ENCODE results near the gene RAPGEF2. TPM values are rescaled to one million over a fixed set of nuclear protein-coding genes. Genes with fewer than 3 reads are reported as not detected.
A peak's percentile ranks its signal among the peaks of the same experiment; 100 is the strongest.

RAPGEF2 gene
- total and polyA plus RNA-seq, 2 experiments from 2014 or later, result 10.2 to 63.1 TPM

GRCh38 chr4:159240687-159241086, 137.8 kb downstream of the RAPGEF2 start:
- Histone ChIP-seq H3K4me2 (no peak overlapping the region), H3K4me1 (ENCODE audit: insufficient read depth) (no peaks in the 10 kb centered on the region)
- ATAC-seq, result no peak

More at GRCh38 chr4:159240687-159241086, 137.8 kb downstream of the RAPGEF2 start:
- peaks cover 3% of the 10 kb centered on the region; the same call in 1 of the 3 replicates for H3K36me3 Mint-ChIP-seq (ENCODE audit: low read depth)
- Histone ChIP-seq H3K36me3 (ENCODE audit: insufficient read depth) (no peaks in the 10 kb centered on the region), H2AFZ (no peak overlapping the region), H3K27me3 (ENCODE audit: insufficient read depth) (no peaks in the 10 kb centered on the region), H3K27ac (ENCODE audit: low read depth) (no peak overlapping the region), H3K79me2 (replicated peaks; ENCODE audit: insufficient read depth) (peaks cover 26% of the 10 kb centered on the region), H3K4me3 (no peak overlapping the region), H3K9me2 (ENCODE audit: insufficient read depth) (no peaks in the 10 kb centered on the region), H4K20me1 (replicated peaks; ENCODE audit: insufficient read depth) (no peaks in the 10 kb centered on the region), H3F3A (replicated peaks; ENCODE audit: low read depth) (no peaks in the 10 kb centered on the region)
- DNase-seq (ENCODE audit: low spot score), result no peak
- peak overlapping the region; percentile 70; the same call in 1 of the 2 replicates for H3K27ac Mint-ChIP-seq
- no peak overlapping the region for H3K4me3 Mint-ChIP-seq
- TF ChIP-seq REST (IDR thresholded peaks at IDR 0.05; ENCODE audit: unreplicated experiment), result no peak
- no peak for TF ChIP-seq ZNF114 (CRISPR knock-in tag; IDR thresholded peaks at IDR 0.05)
- TF ChIP-seq NANOG (IDR thresholded peaks at IDR 0.05; ENCODE audit: borderline replicate concordance), result no peak
- TF ChIP-seq EZH2phosphoT487 (IDR thresholded peaks at IDR 0.05; ENCODE audit: unreplicated experiment), result no peak
- TF ChIP-seq CTCF (conservative IDR thresholded peaks at IDR 0.05; ENCODE audit: low read depth in 2 of 2), result no peak
- no peak for TF ChIP-seq CREB1 (CRISPR knock-in tag; IDR thresholded peaks at IDR 0.05; ENCODE audit: low read depth)
- TF ChIP-seq ZNF462 (CRISPR knock-in tag; IDR thresholded peaks at IDR 0.05), result no peak
- no peak for TF ChIP-seq JUNB (IDR thresholded peaks at IDR 0.05; ENCODE audit: unreplicated experiment)
- TF ChIP-seq ETS1 (IDR thresholded peaks at IDR 0.05), result no peak
- no peak for TF ChIP-seq POLR2AphosphoS5 (IDR thresholded peaks at IDR 0.05; ENCODE audit: low read depth)
- H3K27me3 Mint-ChIP-seq (ENCODE audit: insufficient read depth, low read depth, poor library complexity), result no peaks in the 10 kb centered on the region
- peaks cover 5% of the 10 kb centered on the region; the same call in 2 of the 3 replicates for H3K4me1 Mint-ChIP-seq
- no peaks in the 10 kb centered on the region for H3K9me3 Mint-ChIP-seq
